Measurements from ENCODE around the gene GALNT9. TPM values are rescaled to one million over a fixed set of nuclear protein-coding genes. Genes with fewer than 3 reads are reported as not detected.
"Not testable (repeated sequence)": the region's sequence is repeated elsewhere in the genome, so short reads cannot be mapped to it uniquely, and the experiment has no call there.

Gene GALNT9
- polyA plus RNA-seq (ENCODE audit: insufficient read length): 7.3 TPM
- long read RNA-seq, donor 1, partial matches to known transcripts: 0 of 2 reads
- long read RNA-seq, donor 1, other reads (novel, unspliced or antisense): 0 of 2 reads
- long read RNA-seq, donor 2, partial matches to known transcripts: 0 of 5 reads
- long read RNA-seq, donor 2, other reads (novel, unspliced or antisense): 0 of 5 reads
- long read RNA-seq, donor 3, partial matches to known transcripts: 0 of 2 reads
- long read RNA-seq, donor 3, other reads (novel, unspliced or antisense): 0 of 2 reads
- long read RNA-seq, donor 4: 0 reads
- long read RNA-seq, donor 5, partial matches to known transcripts: 0 of 2 reads
- long read RNA-seq, donor 5, other reads (novel, unspliced or antisense): 0 of 2 reads
- long read RNA-seq, donor 6, partial matches to known transcripts: 0 of 4 reads
- long read RNA-seq, donor 6, other reads (novel, unspliced or antisense): 0 of 4 reads
- long read RNA-seq, donor 7, partial matches to known transcripts: 0 of 1 reads
- long read RNA-seq, donor 7, other reads (novel, unspliced or antisense): 0 of 1 reads
- long read RNA-seq, donor 8, partial matches to known transcripts: 0 of 2 reads
- long read RNA-seq, donor 8, other reads (novel, unspliced or antisense): 0 of 2 reads

GRCh38 chr12:132329036-132329719 is at the start of gene GALNT9:
Gene GALNT9, minus strand, starts transcription at chr12:132329589. Its CDS starts 386 bp downstream, at chr12:132329203.
- DNase-seq: no peak

GRCh38 chr12:132379057-132379456 is 49.7 kb upstream of the GALNT9 start:
- not testable (repeated sequence) for DNase-seq

- no peak for DNase-seq
Measured at GRCh38 chr12:132377147-132377546, 47.8 kb upstream of the GALNT9 start.

- DNase-seq: no peak
Measured at GRCh38 chr12:132376464-132376830, 47.1 kb upstream of the GALNT9 start.

GRCh38 chr12:132375747-132376463 is 46.5 kb upstream of the GALNT9 start:
- no peak for DNase-seq

GRCh38 chr12:132374612-132375445 is 45.4 kb upstream of the GALNT9 start:
- DNase-seq: no peak

GRCh38 chr12:132373901-132374611 is 44.7 kb upstream of the GALNT9 start:
- DNase-seq: no peak

- no peak for DNase-seq
Measured at GRCh38 chr12:132367852-132368251, 38.5 kb upstream of the GALNT9 start.

- DNase-seq: no peak
Measured at GRCh38 chr12:132367071-132367851, 37.9 kb upstream of the GALNT9 start.

GRCh38 chr12:132366341-132366861 is 37.0 kb upstream of the GALNT9 start:
- peak; percentile 82 for DNase-seq

GRCh38 chr12:132365226-132365625 is 35.8 kb upstream of the GALNT9 start:
- no peak for DNase-seq

GRCh38 chr12:132364348-132364902 is 35.0 kb upstream of the GALNT9 start:
- no peak for DNase-seq

- DNase-seq: no peak
Measured at GRCh38 chr12:132363661-132364347, 34.4 kb upstream of the GALNT9 start.

- DNase-seq: no peak
Measured at GRCh38 chr12:132362996-132363660, 33.7 kb upstream of the GALNT9 start.

GRCh38 chr12:132360906-132361777 is 31.8 kb upstream of the GALNT9 start:
- DNase-seq: no peak

GRCh38 chr12:132360410-132360809 is 31.0 kb upstream of the GALNT9 start:
- no peak for DNase-seq

- DNase-seq: no peak
Measured at GRCh38 chr12:132359971-132360370, 30.6 kb upstream of the GALNT9 start.
